ENCODE results near the gene ELMOD1. TPM values are rescaled to one million over a fixed set of nuclear protein-coding genes. Genes with fewer than 3 reads are reported as not detected.
"Not testable (repeated sequence)": the region's sequence is repeated elsewhere in the genome, so short reads cannot be mapped to it uniquely, and the experiment has no call there.

ELMOD1 gene
- 0.36 TPM for total RNA-seq

DNA sequence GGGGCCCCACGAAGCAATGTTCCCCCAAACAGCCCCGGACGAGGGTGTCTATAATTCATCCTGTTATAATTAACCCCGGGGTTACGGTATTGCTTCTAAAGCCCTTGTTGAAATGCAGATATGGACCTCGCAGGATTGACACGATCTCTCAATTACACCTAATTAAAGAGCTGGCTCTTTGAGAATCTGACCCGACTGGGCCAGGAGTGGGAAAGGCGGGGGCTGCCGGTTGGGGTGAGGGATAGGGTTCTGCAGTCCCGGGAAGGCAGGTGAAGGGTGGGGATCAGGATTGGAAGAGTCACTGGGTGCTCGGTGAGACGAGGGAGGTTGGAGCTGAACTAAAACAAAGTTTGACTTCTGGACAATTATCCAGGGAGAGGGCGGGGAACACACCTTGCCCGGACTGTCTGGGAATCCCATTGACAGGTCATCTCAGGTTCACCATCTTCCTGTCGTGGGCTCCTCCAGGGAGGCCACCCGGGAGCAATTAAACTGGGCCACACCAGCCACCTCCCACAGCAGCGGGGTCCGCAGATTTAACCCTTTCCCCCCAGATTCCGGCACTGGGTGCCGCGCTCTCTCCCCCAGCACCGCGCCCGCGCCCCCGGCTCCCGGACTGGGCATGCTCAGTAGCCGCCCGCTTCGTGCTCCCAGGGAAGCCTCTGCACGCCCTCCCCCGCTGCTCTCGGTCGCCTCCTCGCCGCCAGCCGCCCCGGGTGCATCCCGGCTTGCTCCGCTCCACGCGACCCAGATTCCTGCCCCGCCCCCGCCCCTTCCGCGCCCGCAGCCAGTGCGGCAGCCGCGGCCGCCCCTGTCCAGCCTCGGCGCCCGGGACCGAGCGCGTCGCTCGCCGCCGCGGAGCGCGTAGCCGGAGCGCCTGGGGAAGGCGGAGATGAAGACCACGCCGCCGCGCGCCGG is at the start of gene ELMOD1:
TSS of gene ELMOD1 (plus strand) at position 688 of the 918 bp plus-strand sequence. CDS start 27,043 bp downstream, outside the sequence.
- DNase-seq (ENCODE audit: low spot score) (peak; percentile 62), ATAC-seq (peak; percentile 79)
- intact Hi-C loops (cut with DNase I) = no loop called here

DNA sequence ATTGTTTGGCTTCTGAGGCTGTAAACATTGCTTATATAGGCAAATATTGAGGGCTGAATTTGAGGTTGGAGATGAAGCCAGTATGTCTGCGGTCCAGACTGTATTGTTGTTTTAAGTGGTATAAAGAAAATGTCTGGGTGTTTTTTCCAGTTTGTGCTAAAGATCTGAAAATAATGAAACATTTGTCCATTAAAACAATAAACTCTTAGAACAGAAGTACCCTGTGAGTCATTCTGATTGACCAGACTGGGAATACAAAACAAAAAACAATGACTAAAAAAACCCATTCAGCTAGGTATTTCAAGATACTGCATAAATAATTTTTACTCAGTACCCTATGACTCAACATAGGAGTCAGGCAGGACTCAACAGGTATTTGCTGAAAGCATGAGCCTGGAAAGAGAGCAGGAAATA is 45.8 kb upstream of the ELMOD1 start:
- ATAC-seq = no peak
- intact Hi-C loops (cut with DNase I) = no loop called here
- no peak for DNase-seq (ENCODE audit: low spot score)

DNA sequence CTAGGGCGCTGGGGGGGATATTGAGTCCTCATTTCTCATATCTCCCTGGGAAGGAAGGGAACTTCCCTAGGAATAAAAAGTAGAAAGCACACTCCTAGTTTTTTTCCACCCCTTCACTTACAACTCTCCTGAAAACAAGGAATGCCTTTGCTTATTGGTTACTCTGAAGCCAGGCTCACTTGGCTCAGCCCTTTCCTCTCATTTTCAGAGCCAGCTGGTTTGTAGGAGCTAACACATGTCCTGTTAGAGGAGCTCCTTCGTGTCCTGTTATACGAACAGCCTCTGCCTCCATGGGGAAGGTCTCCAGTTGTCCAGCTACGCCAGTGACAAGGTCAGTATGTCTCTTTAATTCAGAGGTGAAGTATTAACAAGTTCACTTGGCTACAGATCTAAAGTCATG is 43.0 kb upstream of the ELMOD1 start:
- no peak for DNase-seq (ENCODE audit: low spot score)
- ATAC-seq = no peak
- intact Hi-C loops (cut with DNase I) = no loop called here

DNA sequence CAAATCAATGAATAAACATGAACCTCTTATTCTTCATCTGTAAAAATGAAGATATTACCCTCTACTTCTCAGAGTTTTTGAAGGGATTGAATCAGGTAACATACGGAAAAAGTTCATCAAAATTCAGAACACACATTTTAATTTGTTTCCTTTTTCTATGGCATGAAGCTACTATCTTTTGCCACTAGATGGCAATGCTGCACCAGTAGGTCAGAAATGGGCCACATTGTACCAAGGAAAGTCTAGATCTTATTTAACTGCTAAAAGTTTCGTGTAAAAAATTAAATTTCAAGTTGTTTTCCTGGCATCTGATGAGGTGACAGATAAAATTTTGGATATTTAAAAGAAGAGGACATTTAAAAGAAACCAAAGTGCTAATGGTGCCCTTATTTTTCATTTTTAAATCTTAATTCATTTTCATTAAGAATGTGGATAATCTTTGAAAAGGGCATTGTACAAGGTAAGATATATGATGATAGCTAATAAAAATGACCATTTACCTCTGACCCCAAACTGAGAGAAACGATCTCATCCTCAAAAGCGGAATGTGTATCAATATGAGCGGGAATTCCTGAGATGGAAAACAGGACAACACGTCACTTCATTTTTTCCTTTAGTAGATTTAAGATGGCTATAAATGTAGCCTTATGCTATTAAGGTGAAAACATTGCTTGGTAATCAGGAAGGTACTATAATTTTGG is 41.5 kb upstream of the ELMOD1 start:
- no peak for ATAC-seq
- intact Hi-C loops (cut with DNase I) = no loop called here

DNA sequence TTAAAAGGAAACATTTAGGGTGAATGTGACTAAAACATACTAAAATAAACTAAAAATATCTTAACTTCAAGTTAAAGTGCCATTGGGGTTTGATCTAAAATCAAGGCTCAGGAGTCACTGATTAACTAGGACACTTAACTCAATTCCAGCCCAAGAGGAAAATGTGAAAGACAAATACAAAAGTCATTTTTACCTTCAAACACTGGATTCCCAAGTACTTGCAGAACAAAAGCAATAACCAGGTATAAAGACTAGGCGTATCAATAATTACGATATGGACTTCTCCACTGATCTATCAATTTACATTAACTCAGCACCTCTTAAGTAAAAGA is 41.0 kb upstream of the ELMOD1 start:
- DNase-seq (ENCODE audit: low spot score) (no peak), ATAC-seq (no peak)
- intact Hi-C loops (cut with DNase I) = no loop called here

More for the DNA sequence above, 41.5 kb upstream of the ELMOD1 start:
- DNase-seq (ENCODE audit: low spot score) = no peak

DNA sequence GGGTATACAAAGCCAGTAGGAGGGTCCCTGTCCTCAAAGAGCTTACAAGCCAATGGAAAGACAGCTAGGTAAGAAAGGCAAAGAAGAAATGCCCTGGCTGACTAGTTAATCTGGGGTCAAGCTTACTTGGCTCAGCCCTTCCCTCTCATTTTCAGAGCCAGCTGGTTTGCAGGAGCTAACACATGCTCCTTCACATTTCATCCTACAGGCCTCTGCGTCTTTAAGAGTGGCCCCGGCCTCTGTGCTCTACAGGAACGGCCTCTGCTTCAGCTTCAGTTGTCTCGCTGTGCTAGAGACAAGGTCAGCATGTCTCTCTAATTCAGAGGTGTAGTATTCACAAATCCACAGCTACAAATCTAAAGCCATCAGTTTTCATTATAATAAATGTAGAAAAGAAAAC is 40.6 kb upstream of the ELMOD1 start:
- no peak for DNase-seq (ENCODE audit: low spot score)
- ATAC-seq = no peak
- intact Hi-C loops (cut with DNase I) = no loop called here

DNA sequence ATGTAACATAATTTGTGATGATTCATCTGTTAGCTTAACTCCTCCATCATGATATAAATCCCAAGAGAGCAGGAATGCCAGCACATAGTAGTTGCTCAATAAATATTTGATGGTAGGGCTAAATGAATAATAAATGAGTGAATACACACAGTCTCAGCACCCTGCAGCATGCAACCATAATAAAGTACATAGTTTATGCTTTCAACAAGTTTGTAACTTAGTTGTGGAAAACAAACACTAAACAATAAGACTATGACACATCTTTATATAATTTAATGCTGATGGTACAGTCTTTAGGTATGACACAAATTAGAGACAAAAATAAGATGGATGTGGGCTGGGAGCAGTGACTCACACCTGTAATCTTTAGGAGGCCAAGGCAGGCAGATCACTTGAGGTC is 29.3 kb upstream of the ELMOD1 start:
- intact Hi-C loops (cut with DNase I) = no loop called here
- ATAC-seq (no peak), DNase-seq (ENCODE audit: low spot score) (no peak)

DNA sequence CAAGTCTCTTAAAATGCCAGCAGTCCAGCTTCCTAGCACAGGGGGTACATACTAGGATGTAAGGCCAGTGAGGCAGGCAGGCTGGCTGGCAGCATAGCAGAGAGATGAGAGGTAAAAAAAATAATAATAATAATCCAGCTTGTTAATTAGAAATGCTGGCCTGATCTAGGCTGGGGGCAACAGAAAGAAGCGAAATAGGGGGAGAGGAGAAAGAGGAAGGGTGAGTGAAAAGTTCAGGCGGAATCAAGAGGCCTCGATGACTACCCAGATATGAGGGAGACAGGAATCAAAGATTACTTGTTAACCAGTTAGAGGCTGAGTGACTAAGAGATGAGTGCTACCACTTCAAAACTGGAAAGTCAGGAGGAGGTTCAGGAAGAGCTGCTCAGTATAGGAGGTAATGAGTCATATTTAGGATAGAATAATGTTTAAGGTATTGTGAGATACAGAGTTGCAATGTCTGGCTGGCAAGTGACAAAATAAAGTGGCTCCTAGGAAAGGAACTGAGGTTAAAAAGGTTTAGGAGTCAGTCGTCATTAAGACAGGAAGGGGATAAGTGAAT is 28.2 kb upstream of the ELMOD1 start:
- no peak for ATAC-seq
- intact Hi-C loops (cut with DNase I) = no loop called here
- no peak for DNase-seq (ENCODE audit: low spot score)

DNA sequence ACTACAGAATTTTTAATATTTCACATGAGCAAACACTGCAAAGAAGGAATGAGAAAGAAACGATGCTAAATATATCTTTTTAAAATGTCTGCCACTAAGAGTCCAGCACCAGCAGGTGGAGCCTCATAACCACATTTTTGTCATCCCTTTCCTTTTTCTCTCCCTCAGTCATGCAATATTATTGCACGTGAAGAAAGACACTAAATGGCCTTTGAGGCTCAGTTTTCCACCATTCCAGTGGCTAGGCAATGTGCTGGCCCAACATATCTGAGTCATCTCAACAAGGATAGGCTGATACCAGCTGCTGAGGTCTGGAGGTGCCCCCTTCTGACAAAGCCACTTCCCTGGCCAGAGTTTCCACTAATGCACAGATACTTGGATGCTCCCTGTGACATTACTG is 27.2 kb upstream of the ELMOD1 start:
- no peak for DNase-seq (ENCODE audit: low spot score)
- intact Hi-C loops (cut with DNase I) = no loop called here
- peak; percentile 27 for ATAC-seq

DNA sequence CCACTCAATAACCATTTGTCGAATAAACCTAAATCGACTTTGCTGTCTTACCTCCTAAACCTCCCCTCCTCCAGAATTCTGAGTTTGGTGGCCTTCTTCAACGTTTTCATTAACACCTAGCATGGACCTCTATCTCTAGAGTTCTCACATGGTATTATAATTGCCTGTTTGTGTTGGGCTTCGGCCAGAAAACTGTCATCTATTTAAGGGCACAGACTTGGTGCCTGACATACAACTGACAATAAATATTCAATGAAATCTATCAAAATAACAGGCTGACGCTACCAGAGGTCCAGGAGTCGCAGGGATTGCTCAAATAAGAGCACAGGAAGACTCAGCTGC is 26.1 kb upstream of the ELMOD1 start:
- DNase-seq (ENCODE audit: low spot score) = no peak
- no peak for ATAC-seq
- intact Hi-C loops (cut with DNase I) = no loop called here

DNA sequence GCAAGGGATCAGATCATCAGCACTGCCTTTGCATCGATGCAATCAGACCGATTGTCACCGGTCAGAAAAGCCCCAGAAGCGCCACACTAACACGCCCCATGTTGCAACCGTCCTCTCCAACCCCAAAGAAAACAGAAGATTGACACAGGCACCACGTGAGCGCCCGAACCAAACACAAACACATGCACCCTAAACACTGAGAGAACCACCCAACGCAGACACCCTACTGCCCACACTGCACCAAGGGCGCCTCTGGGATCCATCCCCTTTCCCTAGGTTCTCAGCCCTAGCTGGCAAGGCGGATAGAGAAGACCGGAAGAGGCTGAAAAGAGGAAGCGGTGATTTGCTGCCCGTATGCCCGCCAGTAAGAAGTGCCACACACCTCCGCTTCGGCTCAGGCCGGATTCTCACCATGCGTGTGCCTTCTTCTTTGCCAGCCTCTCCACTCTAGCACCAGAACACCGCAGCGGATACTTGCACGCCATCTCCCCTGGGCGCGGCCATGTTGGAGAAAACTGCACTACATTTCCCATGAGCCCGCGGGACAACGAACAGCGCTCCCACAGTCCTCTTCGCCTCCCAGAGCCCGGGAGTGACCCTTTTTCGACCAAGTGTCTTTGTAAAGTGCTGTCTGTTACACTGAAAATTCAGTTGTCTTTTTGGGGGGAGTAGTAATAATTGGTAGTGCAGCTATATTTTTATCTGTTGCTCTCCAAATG is 25.6 kb upstream of the ELMOD1 start, which contains the start of gene ALKBH8:
TSS of gene ALKBH8 (minus strand) at position 517 of the 719 bp plus-strand sequence. CDS start 4,842 bp downstream, outside the sequence.
- ATAC-seq (peak; percentile 96), DNase-seq (ENCODE audit: low spot score) (peak; percentile 84)
- intact Hi-C loops (cut with DNase I) = no loop called here

DNA sequence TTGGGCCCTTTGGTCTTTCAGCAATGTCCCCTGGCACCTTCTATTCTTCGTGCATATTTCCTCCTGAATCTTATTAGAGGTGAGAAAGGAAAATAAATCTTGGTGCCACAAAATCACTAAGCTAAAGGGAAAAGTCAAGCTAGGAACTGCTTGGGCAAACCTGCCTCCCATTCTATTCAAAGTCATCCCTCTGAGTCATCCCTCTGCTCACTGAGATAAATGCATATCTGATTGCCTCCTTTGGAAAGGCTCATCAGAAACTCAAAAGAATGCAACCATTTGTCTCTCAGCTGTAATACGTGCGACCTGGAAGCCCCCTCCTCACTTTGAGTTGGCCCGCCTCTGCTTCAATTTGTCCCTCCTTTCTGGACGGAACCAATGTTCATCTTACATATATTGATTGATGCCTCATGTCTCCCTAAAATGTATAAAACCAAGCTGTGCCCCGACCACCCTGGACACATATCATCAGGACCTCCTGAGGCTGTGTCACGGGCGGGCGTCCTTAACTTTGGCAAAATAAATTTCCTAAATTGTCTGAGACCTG is 24.9 kb upstream of the ELMOD1 start:
- ATAC-seq; DNase-seq (ENCODE audit: low spot score); intact Hi-C loops (cut with DNase I): not testable (repeated sequence)

DNA sequence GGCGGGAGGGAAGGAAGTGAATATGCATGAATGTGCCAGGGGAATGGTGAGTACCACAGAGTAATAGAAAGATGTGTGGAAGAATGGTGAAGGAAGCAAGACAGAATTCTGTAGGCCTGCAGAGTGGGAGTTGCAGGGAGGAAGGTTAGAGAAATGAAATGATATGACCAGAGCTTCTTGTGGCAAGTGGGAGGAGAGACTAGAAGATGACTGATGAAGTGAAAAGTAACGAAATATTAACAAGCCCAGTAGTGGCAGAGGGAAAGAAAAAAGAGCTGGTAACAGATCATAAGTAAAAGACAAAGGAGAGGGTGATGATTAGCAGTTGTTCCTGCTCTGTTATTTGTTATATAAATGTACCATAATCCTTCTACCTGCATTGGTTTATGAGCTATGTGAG is 24.4 kb upstream of the ELMOD1 start:
- ATAC-seq (no peak), DNase-seq (ENCODE audit: low spot score) (no peak)
- intact Hi-C loops (cut with DNase I) = no loop called here

DNA sequence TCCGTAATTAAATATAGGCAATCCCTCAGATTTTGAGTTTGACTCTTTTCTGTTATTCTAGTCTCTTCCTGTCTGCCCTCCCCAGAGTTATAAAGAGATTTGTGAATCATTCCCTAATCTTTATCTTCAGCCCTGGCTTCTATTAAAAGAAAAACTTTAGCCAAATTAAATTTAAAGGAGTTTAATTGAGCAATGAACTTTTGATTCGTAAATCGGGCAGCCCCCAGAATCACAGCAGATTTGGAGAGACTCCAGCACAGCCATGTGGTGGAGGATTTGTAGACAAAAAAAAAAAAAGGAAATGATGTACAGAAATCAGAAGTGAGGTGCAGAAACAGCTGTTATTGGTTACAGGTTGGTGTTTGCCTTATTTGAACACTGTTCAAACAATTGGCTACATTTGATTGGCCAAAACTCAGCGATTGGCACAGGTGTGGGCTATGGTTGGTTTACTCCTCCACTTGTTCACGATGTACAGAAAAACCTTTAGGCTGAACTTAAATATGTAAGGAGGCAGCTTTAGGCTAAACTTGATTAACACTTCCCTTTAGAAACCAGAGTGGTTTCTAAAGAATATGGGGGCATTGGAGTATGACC is 23.1 kb upstream of the ELMOD1 start:
- intact Hi-C loops (cut with DNase I) = no loop called here
- DNase-seq (ENCODE audit: low spot score) = no peak
- ATAC-seq = no peak

DNA sequence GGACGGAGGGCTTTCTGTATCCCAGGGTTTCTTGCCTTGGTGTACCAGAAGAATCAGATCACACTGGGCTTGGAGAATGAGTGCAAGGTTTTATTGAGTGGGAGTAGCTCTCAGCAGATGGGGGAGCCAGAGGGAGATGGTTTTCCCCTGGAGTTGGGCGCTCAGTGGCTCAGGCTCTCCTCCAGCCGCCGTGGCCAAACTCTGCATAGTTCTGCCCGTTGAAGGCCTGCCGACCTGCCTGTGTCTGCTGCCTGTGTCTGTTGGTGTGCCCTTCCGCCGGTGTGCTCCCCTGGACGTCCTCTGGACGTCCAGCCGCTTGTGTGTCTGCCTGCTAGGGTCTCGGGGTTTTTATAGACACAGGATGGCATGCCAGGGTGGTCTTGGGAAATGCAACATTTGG is 20.9 kb upstream of the ELMOD1 start:
- ATAC-seq (no peak), DNase-seq (ENCODE audit: low spot score) (no peak)
- intact Hi-C loops (cut with DNase I) = no loop called here

DNA sequence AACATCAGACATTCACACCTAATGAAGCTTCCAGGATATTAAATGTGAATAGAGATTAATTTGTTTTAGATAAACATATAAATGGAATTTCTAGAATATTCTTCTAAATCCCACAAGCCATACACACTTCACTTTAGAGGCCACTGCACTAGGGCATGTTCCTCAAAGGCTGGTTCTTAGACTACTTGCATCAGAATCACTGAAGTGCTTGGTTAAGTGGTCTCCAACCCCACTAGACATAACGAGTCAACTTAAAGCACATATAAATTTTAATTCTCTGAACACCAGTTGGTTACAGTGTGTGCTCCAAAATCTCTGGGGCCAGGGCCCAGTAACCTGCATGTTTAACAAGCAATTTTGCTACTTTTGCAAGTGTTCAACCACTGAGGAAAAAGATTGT is 17.5 kb upstream of the ELMOD1 start:
- DNase-seq (ENCODE audit: low spot score) (no peak), ATAC-seq (no peak)
- intact Hi-C loops (cut with DNase I) = no loop called here

DNA sequence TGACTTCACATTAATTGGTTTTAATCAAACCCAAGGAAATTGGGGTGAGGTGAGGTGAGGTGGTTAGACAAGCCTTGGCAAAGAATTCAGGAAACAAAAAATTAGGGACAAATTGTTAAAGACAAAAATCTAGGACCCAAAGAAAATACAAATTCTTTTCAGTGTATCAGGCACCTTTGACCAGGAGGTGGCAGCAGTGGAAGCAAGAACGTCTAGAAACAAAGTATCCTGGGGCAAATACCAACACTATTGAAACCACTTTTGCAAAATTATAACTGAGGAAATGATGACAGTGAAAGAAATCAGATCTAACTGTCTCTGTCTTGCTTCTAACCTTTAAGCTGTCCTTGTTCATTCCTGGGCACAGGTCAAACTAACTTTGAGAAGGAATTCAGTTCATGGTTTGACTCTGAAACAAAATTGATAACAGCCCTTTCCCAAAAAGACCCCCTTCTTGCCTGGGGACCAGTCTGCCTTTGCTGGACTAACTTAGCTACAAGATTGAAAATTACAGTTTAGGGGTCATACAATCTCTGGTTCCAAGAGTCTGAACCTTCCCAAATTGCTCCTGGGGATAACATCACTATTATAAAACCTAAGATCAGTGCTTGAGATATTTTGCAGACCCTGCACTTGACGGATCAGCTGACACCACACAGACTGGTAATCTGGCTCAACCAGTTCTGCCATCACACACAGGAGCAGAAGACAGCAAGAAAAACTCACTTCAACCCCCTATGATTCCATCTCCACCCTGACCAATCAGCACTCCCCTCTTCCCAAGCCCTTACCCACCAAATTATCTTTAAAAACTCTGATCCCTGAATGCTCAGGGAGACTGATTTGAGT is 14.2 kb upstream of the ELMOD1 start:
- DNase-seq (ENCODE audit: low spot score) (peak; percentile 71), ATAC-seq (peak; percentile 53)
- intact Hi-C loops (cut with DNase I) = not testable (repeated sequence)

DNA sequence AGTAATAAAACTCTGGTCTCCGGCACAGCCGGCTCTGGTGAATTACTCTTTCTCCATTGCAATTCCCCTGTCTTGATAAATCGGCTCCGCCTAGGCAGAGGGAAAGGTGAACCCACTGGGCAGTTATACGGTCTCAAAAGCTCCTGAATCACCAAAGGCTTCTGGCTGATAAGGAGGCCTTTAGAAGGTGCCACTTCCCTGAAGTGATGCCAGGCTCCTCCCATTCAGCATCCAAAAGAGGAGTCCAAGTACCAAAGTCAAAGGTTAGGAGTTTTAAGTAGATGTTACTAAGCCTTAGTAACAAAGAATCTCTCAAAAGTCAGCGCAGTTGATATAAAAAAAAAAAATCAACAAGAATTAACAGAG is 13.6 kb upstream of the ELMOD1 start:
- intact Hi-C loops (cut with DNase I) = no loop called here
- DNase-seq (ENCODE audit: low spot score) = no peak
- no peak for ATAC-seq
